GM19043 (cell line): ENCODE data around the gene SPINK2.

Source experiments
- ATAC-seq: cut with Tn5 transposase; IDR thresholded peaks from one replicate; pipeline ENCODE4 v1.9.1; 2021; ENCODE audit warnings: low read depth; ENCODE audit not compliant: unreplicated experiment

Gene SPINK2

GRCh38 chr4:56821381-56822243 is at the start of gene SPINK2:
Gene SPINK2 (minus strand): TSS chr4:56821701. CDS start chr4:56821662, 39 bp downstream.
- ATAC-seq = no peak

- ATAC-seq = no peak
These were observed 49.4 kb upstream of the SPINK2 start for GRCh38 chr4:56870946-56871345.

- no peak for ATAC-seq
These were observed 42.1 kb upstream of the SPINK2 start for GRCh38 chr4:56863441-56864139.

- no peak for ATAC-seq
These were observed 39.9 kb upstream of the SPINK2 start for GRCh38 chr4:56861360-56861759.

GRCh38 chr4:56860781-56861180 is 39.3 kb upstream of the SPINK2 start:
- ATAC-seq = no peak

- peak; percentile 58 for ATAC-seq
These were observed 38.3 kb upstream of the SPINK2 start for GRCh38 chr4:56859841-56860240.

GRCh38 chr4:56857601-56858309 is 36.3 kb upstream of the SPINK2 start:
- ATAC-seq = no peak

GRCh38 chr4:56856656-56857055 is 35.2 kb upstream of the SPINK2 start:
- no peak for ATAC-seq

- no peak for ATAC-seq
These were observed 29.4 kb upstream of the SPINK2 start for GRCh38 chr4:56850910-56851309.

GRCh38 chr4:56844802-56845580 is 23.5 kb upstream of the SPINK2 start:
- no peak for ATAC-seq

GRCh38 chr4:56843421-56843899 is 22.0 kb upstream of the SPINK2 start:
- no peak for ATAC-seq

- no peak for ATAC-seq
These were observed 19.1 kb upstream of the SPINK2 start for GRCh38 chr4:56840559-56840958.

GRCh38 chr4:56828784-56829535 is 7.5 kb upstream of the SPINK2 start:
- no peak for ATAC-seq

GRCh38 chr4:56823933-56824600 is 2.6 kb upstream of the SPINK2 start:
- ATAC-seq = no peak

GRCh38 chr4:56818797-56819196 is 2.7 kb downstream of the SPINK2 start:
- ATAC-seq = no peak

GRCh38 chr4:56817840-56818491 is 3.5 kb downstream of the SPINK2 start:
- peak; percentile 92 for ATAC-seq

- ATAC-seq = no peak
These were observed 14.8 kb downstream of the SPINK2 start for GRCh38 chr4:56806666-56807065.

- no peak for ATAC-seq
These were observed 16.9 kb downstream of the SPINK2 start for GRCh38 chr4:56804551-56804950.

GRCh38 chr4:56803471-56803870 is 18.0 kb downstream of the SPINK2 start:
- no peak for ATAC-seq
